ENCODE measurements around the gene ECSCR.

GRCh38 chr5:139481122-139481533 lies 18.6 kb upstream of the ECSCR start:
- TF ChIP-seq CTCF (IDR thresholded peaks at IDR 0.05), result no peak
- TF ChIP-seq POLR2A (IDR thresholded peaks at IDR 0.05), result no peak
- TF ChIP-seq EP300 (IDR thresholded peaks at IDR 0.05), result no peak
